Measurements from ENCODE around the gene ADGRG4.

GRCh38 chrX:136339702-136340101 lies 38.9 kb downstream of the ADGRG4 start:
- TF ChIP-seq TAF1 (IDR thresholded peaks at IDR 0.05; ENCODE audit: borderline replicate concordance, low read depth, low read length) (no peak), POLR2A (IDR thresholded peaks at IDR 0.05; ENCODE audit: low read depth, low read length) (no peak)

All from GM12892 (cell line).